Spinal cord (tissue), 10 donors: Measurements from ENCODE around the gene TBCCD1. TPM values are rescaled to one million over a fixed set of nuclear protein-coding genes. Genes with fewer than 3 reads are reported as not detected.

ENCODE experiments used
- DNase-seq, 6 donors: peaks; one replicate each; pipeline versions ENCODE4 v3.0.0 to v3.0.0-alpha.2; 2013 to 2015; ENCODE audit warnings: low spot score in 6 of 6, low read depth in 4 of 6
- H3K27ac ChIP-seq: one replicate; pipeline ENCODE4 v1.5.1; 2013; ENCODE audit warnings: low read depth, low read length, control low read depth
- H3K27me3 ChIP-seq: one replicate; pipeline ENCODE4 v1.6.1; 2013; ENCODE audit warnings: low read length; ENCODE audit not compliant: control insufficient read depth, insufficient read depth
- H3K36me3 ChIP-seq: one replicate; pipeline ENCODE4 v1.6.1; 2013; ENCODE audit warnings: low read length; ENCODE audit not compliant: control insufficient read depth, insufficient read depth
- H3K4me1 ChIP-seq: one replicate; pipeline ENCODE4 v1.6.1; 2013; ENCODE audit warnings: low read length; ENCODE audit not compliant: control insufficient read depth, insufficient read depth
- H3K4me3 ChIP-seq: one replicate; pipeline ENCODE4 v1.5.1; 2013; ENCODE audit warnings: low read depth, low read length, control low read depth
- H3K9me3 ChIP-seq: one replicate; pipeline ENCODE4 v1.6.1; 2013; ENCODE audit warnings: low read length; ENCODE audit not compliant: control insufficient read depth, insufficient read depth
- WGBS: methylation state at CpG from one replicate; pipeline ENCODE4 v1.1.5; 2013; ENCODE audit warnings: missing lambda C conversion rate; ENCODE audit not compliant: insufficient coverage; 5-methylcytosine and 5-hydroxymethylcytosine counted together
- long read RNA-seq, 4 donors: transcript quantifications; one replicate each; lab custom pipeline, GENCODE V29; 2026
- polyA plus RNA-seq, 2 donors: library from polyadenylated mRNA; unstranded; fragments of 120-200 nt; gene quantifications; one replicate each; pipeline ENCODE4 v1.2.1, GENCODE V29; 2013; ENCODE audit not compliant: insufficient read length in 2 of 2
- total RNA-seq, 2 donors: library from RNA; depleted of rRNA in 1 of 2; stranded (reverse); fragments of 120-200 nt in 1 of 2; fragments of >200 nt in 1 of 2; gene quantifications; one replicate each; pipeline versions ENCODE4 v1.2.3 to v1.2.4, GENCODE V29; 2013 to 2014
- donor health status: healthy.

The TBCCD1 gene
- total RNA-seq (10 to 100 TPM; 25.5 to 30.1 TPM), polyA plus RNA-seq (10 to 100 TPM; 17.1 to 18.6 TPM)
- long read RNA-seq, donor 1, transcript TBCCD1-201 (8 exons, 2,441 nt), result major isoform, 5 of 5 reads
- long read RNA-seq, donor 1, partial matches to known transcripts, result 0 of 5 reads
- long read RNA-seq, donor 1, other reads (novel, unspliced or antisense), result 0 of 5 reads
- long read RNA-seq, donor 2, partial matches to known transcripts, result 12 of 29 reads
- long read RNA-seq, donor 2, other reads (novel, unspliced or antisense), result 17 of 29 reads
- long read RNA-seq, donor 3, partial matches to known transcripts, result 8 of 11 reads
- long read RNA-seq, donor 3, other reads (novel, unspliced or antisense), result 0 of 11 reads
- long read RNA-seq, donor 4, partial matches to known transcripts, result 63 of 66 reads
- long read RNA-seq, donor 4, other reads (novel, unspliced or antisense), result 0 of 66 reads

- DNase-seq, result peak; percentile 84 to 97 (median 88)
- H3K4me1 ChIP-seq, result peaks cover 20% of the 10 kb centered on the region
- H3K27ac ChIP-seq, result peak within 1 kb of the TSS; percentile 83
- H3K36me3 ChIP-seq, result no peaks in the 10 kb centered on the region
- H3K27me3 ChIP-seq, result no peaks in the 10 kb centered on the region
- peak within 1 kb of the TSS; percentile 99 for H3K4me3 ChIP-seq
- no peaks in the 10 kb centered on the region for H3K9me3 ChIP-seq
- under 1% methylated on average over 66 of the region's 66 CpGs for WGBS
Observed at GRCh38 chr3:186567072-186567921, at the start of gene TBCCD1. Gene TBCCD1 (minus strand): TSS chr3:186567339. CDS start chr3:186564329, 3,010 bp downstream.

GRCh38 chr3:186616299-186616617, 49.1 kb upstream of the TBCCD1 start:
- no peaks in the 10 kb centered on the region for H3K36me3 ChIP-seq
- no peak for DNase-seq
- 87% methylated on average over 6 of the region's 8 CpGs for WGBS
- H3K4me3 ChIP-seq, result no peak overlapping the region
- peaks cover 9% of the 10 kb centered on the region for H3K27me3 ChIP-seq
- H3K9me3 ChIP-seq, result no peaks in the 10 kb centered on the region
- H3K27ac ChIP-seq, result no peak overlapping the region
- peaks cover 22% of the 10 kb centered on the region for H3K4me1 ChIP-seq

GRCh38 chr3:186614597-186615483, 47.7 kb upstream of the TBCCD1 start:
- peaks cover 22% of the 10 kb centered on the region for H3K4me1 ChIP-seq
- WGBS, result 48% methylated on average over 13 of the region's 16 CpGs
- no peaks in the 10 kb centered on the region for H3K36me3 ChIP-seq
- H3K27ac ChIP-seq, result no peak overlapping the region
- H3K4me3 ChIP-seq, result no peak overlapping the region
- H3K9me3 ChIP-seq, result no peaks in the 10 kb centered on the region
- H3K27me3 ChIP-seq, result peaks cover 7% of the 10 kb centered on the region
- peak; percentile 68 to 97 (median 78) for DNase-seq

- H3K27me3 ChIP-seq, result peaks cover 7% of the 10 kb centered on the region
- no peaks in the 10 kb centered on the region for H3K9me3 ChIP-seq
- no peak overlapping the region for H3K27ac ChIP-seq
- H3K4me3 ChIP-seq, result no peak overlapping the region
- no peak for DNase-seq
- H3K4me1 ChIP-seq, result peaks cover 22% of the 10 kb centered on the region
- WGBS, result 75% methylated on average over 6 of the region's 6 CpGs
- H3K36me3 ChIP-seq, result no peaks in the 10 kb centered on the region
Observed at GRCh38 chr3:186614266-186614596, 47.1 kb upstream of the TBCCD1 start.

- peak in 1 of 6 donors; percentile 58 for DNase-seq
- H3K27me3 ChIP-seq, result peaks cover 7% of the 10 kb centered on the region
- H3K27ac ChIP-seq, result no peak overlapping the region
- H3K9me3 ChIP-seq, result no peaks in the 10 kb centered on the region
- H3K36me3 ChIP-seq, result no peaks in the 10 kb centered on the region
- H3K4me3 ChIP-seq, result no peak overlapping the region
- peaks cover 22% of the 10 kb centered on the region for H3K4me1 ChIP-seq
- no CpG with 5 or more reads among the region's 4 CpGs for WGBS
Observed at GRCh38 chr3:186613637-186614265, 46.6 kb upstream of the TBCCD1 start.

- 75% methylated on average over 2 of the region's 7 CpGs for WGBS
- peaks cover 22% of the 10 kb centered on the region for H3K4me1 ChIP-seq
- no peaks in the 10 kb centered on the region for H3K36me3 ChIP-seq
- peaks cover 4% of the 10 kb centered on the region for H3K27me3 ChIP-seq
- H3K4me3 ChIP-seq, result no peak within 1 kb of the TSS
- H3K27ac ChIP-seq, result no peak within 1 kb of the TSS
- DNase-seq, result no peak
- no peaks in the 10 kb centered on the region for H3K9me3 ChIP-seq
Observed at GRCh38 chr3:186612721-186613636, 45.8 kb upstream of the TBCCD1 start, which contains the start of gene AHSG. Gene AHSG (plus strand): TSS chr3:186613060. CDS start chr3:186613142, 82 bp downstream.

GRCh38 chr3:186612065-186612464, 44.9 kb upstream of the TBCCD1 start:
- H3K36me3 ChIP-seq, result no peaks in the 10 kb centered on the region
- 89% methylated on average over 4 of the region's 5 CpGs for WGBS
- H3K27me3 ChIP-seq, result peaks cover 1% of the 10 kb centered on the region
- H3K9me3 ChIP-seq, result no peaks in the 10 kb centered on the region
- H3K4me1 ChIP-seq, result peaks cover 16% of the 10 kb centered on the region
- no peak overlapping the region for H3K27ac ChIP-seq
- no peak overlapping the region for H3K4me3 ChIP-seq
- no peak for DNase-seq

GRCh38 chr3:186609247-186609868, 42.2 kb upstream of the TBCCD1 start:
- 100% methylated on average over 5 of the region's 8 CpGs for WGBS
- DNase-seq, result no peak
- Histone ChIP-seq H3K4me1 (no peaks in the 10 kb centered on the region), H3K27ac (no peak overlapping the region), H3K4me3 (no peak overlapping the region), H3K36me3 (no peaks in the 10 kb centered on the region), H3K9me3 (no peaks in the 10 kb centered on the region), H3K27me3 (no peaks in the 10 kb centered on the region)
